K562 (cell line): Measurements from ENCODE around the gene SETD7. TPM values are rescaled to one million over a fixed set of nuclear protein-coding genes. Genes with fewer than 3 reads are reported as not detected.

Experiments used
- AFF1 ChIP-seq, 2 experiments: fragments of 450-650 bp; IDR thresholded peaks; 2 replicates each; pipeline ENCODE4 v1.6.1; 2018; ENCODE audit warnings: mild to moderate bottlenecking in 2 of 2, low read depth in 1 of 2; ENCODE audit not compliant: partially characterized antibody in 2 of 2
- CBX3 ChIP-seq, 2 experiments: IDR thresholded peaks; 1 replicate in 1 of 2; 2 replicates in 1 of 2; pipeline ENCODE4 v1.6.1; 2012; ENCODE audit warnings: inconsistent platforms in 2 of 2, low read length in 2 of 2, borderline replicate concordance in 1 of 2, control low read depth in 1 of 2
- CC2D1A ChIP-seq: fragments of 450-650 bp; IDR thresholded peaks from 2 replicates; pipeline ENCODE4 v1.6.1; 2017; ENCODE audit warnings: mild to moderate bottlenecking
- HMG20A ChIP-seq: fragments of 450-650 bp; formaldehyde crosslinking; conservative IDR thresholded peaks from 2 replicates; pipeline ENCODE4 v1.4.0; 2020; ENCODE audit warnings: mild to moderate bottlenecking, mixed read lengths
- HNRNPH1 ChIP-seq: fragments of 200-400 bp; formaldehyde crosslinking; optimal IDR thresholded peaks from 2 replicates; pipeline ENCODE3; 2017; ENCODE audit warnings: low read depth, mild to moderate bottlenecking, low read length, moderate library complexity
- LCOR ChIP-seq: sonication (generic); formaldehyde crosslinking; IDR thresholded peaks from 2 replicates; pipeline ENCODE4 v1.8.0; 2022; ENCODE audit warnings: mild to moderate bottlenecking, missing genetic modification reagents
- RCOR1 ChIP-seq, 2 experiments: IDR thresholded peaks; 2 replicates each; pipeline ENCODE4 v1.6.1; 2012; ENCODE audit warnings: low read depth in 2 of 2, low read length in 2 of 2, borderline replicate concordance in 1 of 2, improper control_type of control experiment in 1 of 2
- SMARCC2 ChIP-seq: fragments of 450-650 bp; IDR thresholded peaks from 2 replicates; pipeline ENCODE4 v1.6.1; 2017; ENCODE audit warnings: antibody characterized with exemption, moderate library complexity, mild to moderate bottlenecking, low read depth
- TAL1 ChIP-seq: fragments of 450-650 bp; IDR thresholded peaks from 2 replicates; pipeline ENCODE4 v1.6.1; 2016; ENCODE audit warnings: mild to moderate bottlenecking
- TEAD4 ChIP-seq, 2 experiments: sonication (generic) in 1 of 2; formaldehyde crosslinking in 1 of 2; IDR thresholded peaks; 2 replicates each; pipeline versions ENCODE4 v1.6.1 to v1.8.0; 2012 to 2022; ENCODE audit warnings: borderline replicate concordance in 1 of 2, inconsistent platforms in 1 of 2, low read length in 1 of 2, mild to moderate bottlenecking in 1 of 2, missing genetic modification reagents in 1 of 2
- U2AF1 ChIP-seq: fragments of 200-400 bp; formaldehyde crosslinking; optimal IDR thresholded peaks from 2 replicates; pipeline ENCODE3; 2017; ENCODE audit warnings: mild to moderate bottlenecking, low read depth, low read length, moderate library complexity
- ZBTB49 ChIP-seq: sonication (generic); formaldehyde crosslinking; IDR thresholded peaks from 2 replicates; pipeline ENCODE4 v1.8.0; 2022; ENCODE audit warnings: missing genetic modification reagents, mild to moderate bottlenecking, borderline replicate concordance
- polyA plus RNA-seq, 8 experiments: library from polyadenylated mRNA; depleted of rRNA in 4 of 8; stranded (reverse) in 5 of 8; unstranded in 3 of 8; fragments of >200 nt; fragmentation: Nextera tagmentation in 2 of 8; fragmentation: Illumina TruSeq in 1 of 8; extraction: Ambion mirVana in 2 of 8; extraction: Trizol in 1 of 8; gene quantifications; 2 replicates each; pipeline versions ENCODE4 v1.2.1 to v1.2.3, GENCODE V29; 2011 to 2014; ENCODE audit warnings: inconsistent platforms in 1 of 8, missing spikeins in 1 of 8
- total RNA-seq, 7 experiments: library from RNA; depleted of rRNA in 6 of 7; stranded (reverse); fragments of >200 nt in 6 of 7; fragmentation: Illumina TruSeq in 2 of 7; extraction: Trizol in 2 of 7; gene quantifications; 2 replicates each; pipeline versions ENCODE4 v1.2.1 to v1.2.3, GENCODE V29; 2011 to 2021; ENCODE audit warnings: low replicate concordance in 1 of 7
- TF ChIP-seq, protein P1 (sequence below): fragments of 450-650 bp; formaldehyde crosslinking; IDR thresholded peaks from 2 replicates; pipeline ENCODE4 v1.4.0; 2020; ENCODE audit warnings: mild to moderate bottlenecking, moderate library complexity
- TF ChIP-seq, protein P2 (sequence below): sonication (generic); formaldehyde crosslinking; IDR thresholded peaks from 2 replicates; pipeline ENCODE4 v1.9.0; 2022; ENCODE audit warnings: mild to moderate bottlenecking, missing genetic modification reagents
- TF ChIP-seq, protein P3 (sequence below): sonication (generic); formaldehyde crosslinking; IDR thresholded peaks from 2 replicates; pipeline ENCODE4 v1.8.1; 2023; ENCODE audit warnings: mild to moderate bottlenecking, missing genetic modification reagents

The SETD7 gene
- total and polyA plus RNA-seq, 9 of the 15 experiments (the other 6 are each of a cell fraction or from before 2014, with no cell fraction given): 0.37 to 2.4 (median 1.7) TPM

GRCh38 chr4:139554893-139555704 lies 920 bp downstream of the SETD7 start (continued):
- TF ChIP-seq TEAD4 (IDR thresholded peaks at IDR 0.05; ENCODE audit: low read length): peak; percentile 23; the same call in 1 of the 2 replicates
- TF ChIP-seq TEAD4 (CRISPR knock-in tag; IDR thresholded peaks at IDR 0.05; ENCODE audit: borderline replicate concordance): no peak
- TF ChIP-seq, protein P1, sequence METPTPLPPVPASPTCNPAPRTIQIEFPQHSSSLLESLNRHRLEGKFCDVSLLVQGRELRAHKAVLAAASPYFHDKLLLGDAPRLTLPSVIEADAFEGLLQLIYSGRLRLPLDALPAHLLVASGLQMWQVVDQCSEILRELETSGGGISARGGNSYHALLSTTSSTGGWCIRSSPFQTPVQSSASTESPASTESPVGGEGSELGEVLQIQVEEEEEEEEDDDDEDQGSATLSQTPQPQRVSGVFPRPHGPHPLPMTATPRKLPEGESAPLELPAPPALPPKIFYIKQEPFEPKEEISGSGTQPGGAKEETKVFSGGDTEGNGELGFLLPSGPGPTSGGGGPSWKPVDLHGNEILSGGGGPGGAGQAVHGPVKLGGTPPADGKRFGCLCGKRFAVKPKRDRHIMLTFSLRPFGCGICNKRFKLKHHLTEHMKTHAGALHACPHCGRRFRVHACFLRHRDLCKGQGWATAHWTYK: no peak
- TF ChIP-seq TAL1: no peak
- peak in 1 of 2 experiments; percentile 82; a peak in 2 of 4 replicates for TF ChIP-seq RCOR1 (IDR thresholded peaks at IDR 0.05; ENCODE audit: borderline replicate concordance in 1 of 2, low read depth in 2 of 2, low read length in 2 of 2)
- TF ChIP-seq, protein P2, sequence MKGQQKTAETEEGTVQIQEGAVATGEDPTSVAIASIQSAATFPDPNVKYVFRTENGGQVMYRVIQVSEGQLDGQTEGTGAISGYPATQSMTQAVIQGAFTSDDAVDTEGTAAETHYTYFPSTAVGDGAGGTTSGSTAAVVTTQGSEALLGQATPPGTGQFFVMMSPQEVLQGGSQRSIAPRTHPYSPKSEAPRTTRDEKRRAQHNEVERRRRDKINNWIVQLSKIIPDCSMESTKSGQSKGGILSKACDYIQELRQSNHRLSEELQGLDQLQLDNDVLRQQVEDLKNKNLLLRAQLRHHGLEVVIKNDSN (CRISPR knock-in tag): peak; percentile 37; the same call in 1 of the 2 replicates
- no peak for TF ChIP-seq HMG20A (CRISPR knock-in tag)
- no peak for TF ChIP-seq CC2D1A
- TF ChIP-seq SMARCC2: no peak
- no peak for TF ChIP-seq AFF1 (IDR thresholded peaks at IDR 0.05; ENCODE audit: low read depth in 1 of 2, partially characterized antibody in 2 of 2)
- TF ChIP-seq LCOR (CRISPR knock-in tag): 0 out of 2 replicates have a peak, but pooled peaks have one; percentile 53
- TF ChIP-seq, protein P3, sequence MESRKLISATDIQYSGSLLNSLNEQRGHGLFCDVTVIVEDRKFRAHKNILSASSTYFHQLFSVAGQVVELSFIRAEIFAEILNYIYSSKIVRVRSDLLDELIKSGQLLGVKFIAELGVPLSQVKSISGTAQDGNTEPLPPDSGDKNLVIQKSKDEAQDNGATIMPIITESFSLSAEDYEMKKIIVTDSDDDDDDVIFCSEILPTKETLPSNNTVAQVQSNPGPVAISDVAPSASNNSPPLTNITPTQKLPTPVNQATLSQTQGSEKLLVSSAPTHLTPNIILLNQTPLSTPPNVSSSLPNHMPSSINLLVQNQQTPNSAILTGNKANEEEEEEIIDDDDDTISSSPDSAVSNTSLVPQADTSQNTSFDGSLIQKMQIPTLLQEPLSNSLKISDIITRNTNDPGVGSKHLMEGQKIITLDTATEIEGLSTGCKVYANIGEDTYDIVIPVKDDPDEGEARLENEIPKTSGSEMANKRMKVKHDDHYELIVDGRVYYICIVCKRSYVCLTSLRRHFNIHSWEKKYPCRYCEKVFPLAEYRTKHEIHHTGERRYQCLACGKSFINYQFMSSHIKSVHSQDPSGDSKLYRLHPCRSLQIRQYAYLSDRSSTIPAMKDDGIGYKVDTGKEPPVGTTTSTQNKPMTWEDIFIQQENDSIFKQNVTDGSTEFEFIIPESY (CRISPR knock-in tag): no peak
- TF ChIP-seq U2AF1: no peak
- no peak for TF ChIP-seq CBX3 (IDR thresholded peaks at IDR 0.05; ENCODE audit: borderline replicate concordance in 1 of 2, low read length in 2 of 2)
- no peak for TF ChIP-seq ZBTB49 (CRISPR knock-in tag)
- TF ChIP-seq HNRNPH1: no peak
